Right renal pelvis (tissue), 4 donors: ENCODE data around the gene AQP7. TPM values are rescaled to one million over a fixed set of nuclear protein-coding genes. Genes with fewer than 3 reads are reported as not detected.

Experiments
- polyA plus RNA-seq, 4 donors: library from polyadenylated mRNA; unstranded; fragments of 120-200 nt; gene quantifications; one replicate each; pipeline ENCODE4 v1.2.1, GENCODE V29; 2013; ENCODE audit not compliant: insufficient read length in 4 of 4

Gene AQP7
- polyA plus RNA-seq, 4 donors = 17.9 to 22.4 (median 19.4) TPM

Other genes starting within 250 kb of the AQP7 start
- gene B4GALT1, start 235.2 kb downstream of the AQP7 start, polyA plus RNA-seq = 100 to 1,000 TPM in 3 of 4 donors, 10 to 100 TPM in 1; 88.5 to 135 (median 122) TPM
- not detected for gene SPINK4, start 162.4 kb downstream of the AQP7 start, polyA plus RNA-seq
- 10 to 100 TPM; 81.9 to 91.2 (median 86.4) TPM for gene BAG1, start 137.9 kb downstream of the AQP7 start, polyA plus RNA-seq
- 100 to 1,000 TPM; 117 to 140 (median 134) TPM for gene CHMP5, start 137.5 kb downstream of the AQP7 start, polyA plus RNA-seq
- gene NFX1, start 112.1 kb downstream of the AQP7 start, polyA plus RNA-seq = 10 to 100 TPM; 29.4 to 33.7 (median 32.1) TPM
- 100 to 1,000 TPM in 1 of 4 donors, 10 to 100 TPM in 3; 43.5 to 137 (median 49.8) TPM for gene AQP3, start 45.0 kb upstream of the AQP7 start, polyA plus RNA-seq
- gene NOL6, start 71.4 kb upstream of the AQP7 start, polyA plus RNA-seq = 10 to 100 TPM; 24.0 to 25.5 (median 25.3) TPM
- gene ANKRD18B, start 121.7 kb upstream of the AQP7 start, polyA plus RNA-seq = 1 to 10 TPM in 3 of 4 donors, under 1 TPM in 1; 0.93 to 1.4 (median 1.1) TPM